GM13976 (cell line): ENCODE data around the gene POLR1A.

ENCODE experiments used
- DNase-seq: peaks from one replicate; pipeline ENCODE4 v3.0.0; 2012; ENCODE audit warnings: low spot score
- in situ Hi-C: fragments of 300-500 bp; cut with MboI; formaldehyde crosslinking; loops from one replicate; pipeline ENCODE4 v1.12.0; 2022; ENCODE audit warnings: low sequenced_read_pairs, mixed read lengths, inconsistent platforms; ENCODE audit not compliant: unreplicated experiment
- TF ChIP-seq, protein P1 (sequence below): IDR thresholded peaks from 2 replicates; pipeline ENCODE4 v1.5.1; 2012; ENCODE audit warnings: borderline replicate concordance, mild to moderate bottlenecking; ENCODE audit not compliant: insufficient read depth; ENCODE audit errors: extremely low read depth, missing control alignments, control extremely low read depth

The POLR1A gene

GRCh38 chr2:86022661-86023365 lies 82.9 kb downstream of the POLR1A start:
- in situ Hi-C loops: no loop called here
- TF ChIP-seq, protein P1, sequence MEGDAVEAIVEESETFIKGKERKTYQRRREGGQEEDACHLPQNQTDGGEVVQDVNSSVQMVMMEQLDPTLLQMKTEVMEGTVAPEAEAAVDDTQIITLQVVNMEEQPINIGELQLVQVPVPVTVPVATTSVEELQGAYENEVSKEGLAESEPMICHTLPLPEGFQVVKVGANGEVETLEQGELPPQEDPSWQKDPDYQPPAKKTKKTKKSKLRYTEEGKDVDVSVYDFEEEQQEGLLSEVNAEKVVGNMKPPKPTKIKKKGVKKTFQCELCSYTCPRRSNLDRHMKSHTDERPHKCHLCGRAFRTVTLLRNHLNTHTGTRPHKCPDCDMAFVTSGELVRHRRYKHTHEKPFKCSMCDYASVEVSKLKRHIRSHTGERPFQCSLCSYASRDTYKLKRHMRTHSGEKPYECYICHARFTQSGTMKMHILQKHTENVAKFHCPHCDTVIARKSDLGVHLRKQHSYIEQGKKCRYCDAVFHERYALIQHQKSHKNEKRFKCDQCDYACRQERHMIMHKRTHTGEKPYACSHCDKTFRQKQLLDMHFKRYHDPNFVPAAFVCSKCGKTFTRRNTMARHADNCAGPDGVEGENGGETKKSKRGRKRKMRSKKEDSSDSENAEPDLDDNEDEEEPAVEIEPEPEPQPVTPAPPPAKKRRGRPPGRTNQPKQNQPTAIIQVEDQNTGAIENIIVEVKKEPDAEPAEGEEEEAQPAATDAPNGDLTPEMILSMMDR: no peak
- no peak for DNase-seq

- in situ Hi-C loops: no loop called here
- no peak for DNase-seq
- TF ChIP-seq, protein P1: no peak
Observed at GRCh38 chr2:86021396-86022378, 84.0 kb downstream of the POLR1A start.

- in situ Hi-C loops: no loop called here
- no peak for DNase-seq
- TF ChIP-seq, protein P1: no peak
Observed at GRCh38 chr2:86020984-86021383, 84.7 kb downstream of the POLR1A start.

- TF ChIP-seq, protein P1: no peak
- in situ Hi-C loops: no loop called here
- DNase-seq: no peak
Observed at GRCh38 chr2:86019121-86019520, 86.6 kb downstream of the POLR1A start.

- in situ Hi-C loops: no loop called here
- TF ChIP-seq, protein P1: no peak
- DNase-seq: no peak
Observed at GRCh38 chr2:86017901-86018896, 87.5 kb downstream of the POLR1A start.

DNA sequence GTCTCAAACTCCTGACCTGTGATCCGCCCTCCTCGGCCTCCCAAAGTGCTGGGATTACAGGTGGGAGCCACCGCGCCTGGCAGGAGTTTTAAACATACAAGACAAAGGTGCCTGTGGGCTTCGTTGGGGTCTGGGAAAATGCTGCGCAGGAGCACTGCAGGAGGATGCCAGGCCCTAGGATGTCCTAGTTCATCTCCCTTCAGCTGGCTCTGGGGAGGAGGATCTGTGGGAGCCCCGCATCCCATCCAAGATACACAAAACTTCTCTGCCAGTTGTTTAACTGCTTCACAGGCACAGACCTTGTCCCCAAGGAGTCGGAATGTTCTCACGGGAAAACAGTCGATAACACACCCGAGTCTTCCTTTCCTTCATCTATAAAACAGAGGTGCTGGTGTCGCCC lies 89.1 kb downstream of the POLR1A start:
- TF ChIP-seq, protein P1: no peak
- DNase-seq: no peak
- in situ Hi-C loops: no loop called here
